PC-3 (cell line): ENCODE results near the gene FOXO3. TPM values are rescaled to one million over a fixed set of nuclear protein-coding genes. Genes with fewer than 3 reads are reported as not detected.

Source experiments
- ATAC-seq: fragments of 200-7000 bp; cut with Tn5 transposase; 2 replicates; pipeline ENCODE4 v1.9.1; 2020; ENCODE audit warnings: mild to moderate bottlenecking, moderate library complexity
- BruUV-seq: library from RNA; stranded (reverse); fragments of 400-500 nt; replicated peaks from 2 replicates; lab custom pipeline; 2021; lab: Mats Ljungman, UMichigan
- CTCF ChIA-PET: fragments of 300-600 bp; sonication (Branson Sonifier 250); formaldehyde crosslinking; loops from one replicate; lab custom pipeline; 2022; ENCODE audit warnings: antibody characterized with exemption; lab: Charles Lee
- POLR2A ChIA-PET: fragments of 300-600 bp; sonication (Branson Sonifier 250); formaldehyde crosslinking; loops from one replicate; lab custom pipeline; 2022; ENCODE audit warnings: antibody characterized with exemption; ENCODE audit not compliant: unreplicated experiment; lab: Charles Lee
- DNase-seq: peaks from one replicate; pipeline ENCODE4 v3.0.0-alpha.2; 2015
- H2AFZ ChIP-seq: fragments of 300-600 bp; sonication (generic); 2 replicates; pipeline ENCODE4 v1.6.0; 2016; ENCODE audit warnings: antibody characterized with exemption, low read length
- H3F3A ChIP-seq: fragments of 300-600 bp; sonication (generic); one replicate; pipeline ENCODE4 v1.6.0; 2017; ENCODE audit warnings: antibody characterized with exemption, low read length, control low read depth, mild to moderate bottlenecking; ENCODE audit not compliant: unreplicated experiment
- H3K27ac ChIP-seq: fragments of 300-600 bp; sonication (generic); 2 replicates; pipeline ENCODE4 v1.5.1; 2016; ENCODE audit warnings: mild to moderate bottlenecking, low read length
- H3K27me3 ChIP-seq: fragments of 300-600 bp; sonication (generic); 2 replicates; pipeline ENCODE4 v1.6.1; 2016; ENCODE audit warnings: low read length, mixed read lengths
- H3K36me3 ChIP-seq: fragments of 300-600 bp; sonication (generic); 2 replicates; pipeline ENCODE4 v1.6.1; 2016; ENCODE audit warnings: low read depth, mixed run types, low read length, mixed read lengths
- H3K4me1 ChIP-seq: fragments of 300-600 bp; sonication (generic); 2 replicates; pipeline ENCODE4 v1.5.1; 2016; ENCODE audit warnings: low read length; ENCODE audit not compliant: insufficient read depth
- H3K4me2 ChIP-seq: fragments of 300-600 bp; sonication (generic); 2 replicates; pipeline ENCODE4 v1.6.0; 2016; ENCODE audit warnings: low read length
- H3K4me3 ChIP-seq: fragments of 300-600 bp; sonication (generic); 2 replicates; pipeline ENCODE4 v1.5.1; 2016; ENCODE audit warnings: mild to moderate bottlenecking, low read length, mixed read lengths
- H3K79me2 ChIP-seq: fragments of 300-600 bp; sonication (generic); 2 replicates; pipeline ENCODE4 v1.6.1; 2017; ENCODE audit warnings: low read length, mixed read lengths
- H3K9ac ChIP-seq: fragments of 300-600 bp; sonication (generic); 2 replicates; pipeline ENCODE4 v1.6.0; 2016; ENCODE audit warnings: mild to moderate bottlenecking, low read length
- H3K9me2 ChIP-seq: fragments of 300-600 bp; sonication (generic); replicated peaks from 2 replicates; pipeline ENCODE4 v1.6.1; 2016; ENCODE audit warnings: mixed run types, low read length, mixed read lengths
- H3K9me3 ChIP-seq: fragments of 300-600 bp; sonication (generic); 2 replicates; pipeline ENCODE4 v1.6.1; 2016; ENCODE audit warnings: low read length, mixed read lengths
- H4K20me1 ChIP-seq: fragments of 300-600 bp; sonication (generic); 2 replicates; pipeline ENCODE4 v1.6.1; 2016; ENCODE audit warnings: low read length, mixed read lengths
- CTCF ChIP-seq: fragments of 300-600 bp; sonication (generic); conservative IDR thresholded peaks from 2 replicates; pipeline ENCODE4 v1.5.1; 2017; ENCODE audit warnings: antibody characterized with exemption, low read depth, mild to moderate bottlenecking, low read length
- EZH2 ChIP-seq: fragments of 300-600 bp; sonication (generic); IDR thresholded peaks from one replicate; pipeline ENCODE4 v1.6.1; 2017; ENCODE audit warnings: antibody characterized with exemption, mild to moderate bottlenecking, low read length; ENCODE audit not compliant: unreplicated experiment
- EZH2phosphoT487 ChIP-seq: fragments of 300-600 bp; sonication (generic); IDR thresholded peaks from 2 replicates; pipeline ENCODE4 v1.6.1; 2018; ENCODE audit warnings: mild to moderate bottlenecking, antibody characterized with exemption, low read length, borderline replicate concordance
- intact Hi-C: fragments of 100-400 bp; cut with micrococcal nuclease; formaldehyde crosslinking; loops from 2 replicates; pipeline ENCODE4 v1.9.0; 2023
- total RNA-seq: library from RNA; depleted of rRNA; stranded (reverse); fragments of >200 nt; gene quantifications from 2 replicates; pipeline ENCODE4 v1.2.3, GENCODE V29; 2014

The FOXO3 gene
- total RNA-seq, 1 experiment from 2014 or later: 12.8 TPM

- H4K20me1 ChIP-seq: no peaks in the 10 kb centered on the region
- TF ChIP-seq EZH2: no peak
- TF ChIP-seq CTCF: no peak
- TF ChIP-seq EZH2phosphoT487: no peak
- H3K9ac ChIP-seq: no peak overlapping the region
- H3K27me3 ChIP-seq: no peaks in the 10 kb centered on the region
- no TSS peak for BruUV-seq
- H3K9me2 ChIP-seq: no peaks in the 10 kb centered on the region
- intact Hi-C loops: no loop called here
- H2AFZ ChIP-seq: no peak overlapping the region
- CTCF ChIA-PET: no interaction called here
- H3K79me2 ChIP-seq: peaks cover 91% of the 10 kb centered on the region
- H3K4me1 ChIP-seq: peaks cover 17% of the 10 kb centered on the region
- H3K36me3 ChIP-seq: no peaks in the 10 kb centered on the region
- no peak overlapping the region for H3K4me3 ChIP-seq
- POLR2A ChIA-PET: no interaction called here
- H3F3A ChIP-seq: no peaks in the 10 kb centered on the region
- ATAC-seq (no peak), DNase-seq (no peak)
- H3K4me2 ChIP-seq: no peak overlapping the region
- H3K9me3 ChIP-seq: no peaks in the 10 kb centered on the region
- H3K27ac ChIP-seq: no peak overlapping the region
Observed at GRCh38 chr6:108604156-108604555, 43.4 kb downstream of the FOXO3 start.

GRCh38 chr6:108606250-108606690, 45.6 kb downstream of the FOXO3 start:
- Histone ChIP-seq H3K4me2 (no peak overlapping the region), H3K27ac (no peak overlapping the region), H2AFZ (no peak overlapping the region), H3K9me2 (no peaks in the 10 kb centered on the region), H3K9ac (no peak overlapping the region), H3K79me2 (peaks cover 93% of the 10 kb centered on the region), H3K9me3 (no peaks in the 10 kb centered on the region), H3K4me1 (peaks cover 24% of the 10 kb centered on the region), H4K20me1 (peaks cover 5% of the 10 kb centered on the region; the same call in 1 of the 2 replicates), H3K27me3 (no peaks in the 10 kb centered on the region), H3K36me3 (no peaks in the 10 kb centered on the region), H3K4me3 (no peak overlapping the region), H3F3A (no peaks in the 10 kb centered on the region)
- no peak for TF ChIP-seq EZH2phosphoT487
- no peak for TF ChIP-seq CTCF
- no peak for TF ChIP-seq EZH2
- no TSS peak for BruUV-seq
- CTCF ChIA-PET: no interaction called here
- intact Hi-C loops: loop anchor here (5.0 kb wide), 1 partner anchor 66 kb away; no protein-coding TSS in a partner anchor
- no peak for ATAC-seq
- DNase-seq: no peak
- POLR2A ChIA-PET: no interaction called here
